Adrenal gland (tissue), 5 donors: ENCODE results near the gene S100A8.

Source experiments
- POLR2A ChIP-seq, 2 donors: fragments of 450-650 bp; IDR thresholded peaks; one replicate each; pipeline ENCODE4 v1.6.1; 2017; ENCODE audit warnings: antibody characterized with exemption in 2 of 2, mild to moderate bottlenecking in 2 of 2, moderate library complexity in 1 of 2
- TF ChIP-seq, protein P1 (sequence below), 6 experiments: fragments of 450-650 bp in 4 of 6; fragments of 200-600 bp in 2 of 6; sonication (generic) in 1 of 6; IDR thresholded peaks; 1 replicate in 5 of 6; 2 replicates in 1 of 6; pipeline versions ENCODE4 v1.5.1 to v1.8.0; 2016 to 2021; ENCODE audit warnings: antibody characterized with exemption in 6 of 6, mild to moderate bottlenecking in 2 of 6, moderate library complexity in 1 of 6
- donor health status: DM: no; HTN: no; CAD: no.

- TF ChIP-seq, protein P1, sequence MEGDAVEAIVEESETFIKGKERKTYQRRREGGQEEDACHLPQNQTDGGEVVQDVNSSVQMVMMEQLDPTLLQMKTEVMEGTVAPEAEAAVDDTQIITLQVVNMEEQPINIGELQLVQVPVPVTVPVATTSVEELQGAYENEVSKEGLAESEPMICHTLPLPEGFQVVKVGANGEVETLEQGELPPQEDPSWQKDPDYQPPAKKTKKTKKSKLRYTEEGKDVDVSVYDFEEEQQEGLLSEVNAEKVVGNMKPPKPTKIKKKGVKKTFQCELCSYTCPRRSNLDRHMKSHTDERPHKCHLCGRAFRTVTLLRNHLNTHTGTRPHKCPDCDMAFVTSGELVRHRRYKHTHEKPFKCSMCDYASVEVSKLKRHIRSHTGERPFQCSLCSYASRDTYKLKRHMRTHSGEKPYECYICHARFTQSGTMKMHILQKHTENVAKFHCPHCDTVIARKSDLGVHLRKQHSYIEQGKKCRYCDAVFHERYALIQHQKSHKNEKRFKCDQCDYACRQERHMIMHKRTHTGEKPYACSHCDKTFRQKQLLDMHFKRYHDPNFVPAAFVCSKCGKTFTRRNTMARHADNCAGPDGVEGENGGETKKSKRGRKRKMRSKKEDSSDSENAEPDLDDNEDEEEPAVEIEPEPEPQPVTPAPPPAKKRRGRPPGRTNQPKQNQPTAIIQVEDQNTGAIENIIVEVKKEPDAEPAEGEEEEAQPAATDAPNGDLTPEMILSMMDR (IDR thresholded peaks at IDR 0.05), result no peak
- TF ChIP-seq POLR2A (IDR thresholded peaks at IDR 0.05), result no peak
These were observed 40.4 kb downstream of the S100A8 start for GRCh38 chr1:153350321-153350957.
